SK-N-MC (cell line): ENCODE data around the gene NACC2.

ENCODE experiments used
- DNase-seq: peaks from one replicate; pipeline ENCODE4 v3.0.0-alpha.2; 2011; ENCODE audit warnings: low read depth, low spot score
- H3K27ac ChIP-seq: fragments of 200-600 bp; sonication (generic); 2 replicates; pipeline ENCODE4 v1.5.1; 2016; ENCODE audit warnings: mixed run types
- H3K36me3 ChIP-seq: fragments of 200-600 bp; sonication (generic); 2 replicates; pipeline ENCODE4 v1.6.1; 2017; ENCODE audit warnings: antibody characterized with exemption, low read length, mixed read lengths; ENCODE audit not compliant: insufficient read depth
- H3K4me3 ChIP-seq: fragments of 200-600 bp; sonication (generic); 2 replicates; pipeline ENCODE4 v1.5.1; 2016
- H3K9ac ChIP-seq: fragments of 200-600 bp; sonication (generic); 2 replicates; pipeline ENCODE4 v1.8.0; 2017; ENCODE audit warnings: mixed run types, mixed read lengths; ENCODE audit not compliant: insufficient read length
- H3K9me3 ChIP-seq: fragments of 200-600 bp; sonication (generic); 2 replicates; pipeline ENCODE4 v1.6.1; 2017; ENCODE audit warnings: low read depth, mild to moderate bottlenecking, antibody characterized with exemption, low read length, moderate library complexity, mixed read lengths
- EZH2 ChIP-seq: fragments of 200-600 bp; sonication (generic); IDR thresholded peaks from one replicate; pipeline ENCODE4 v1.6.1; 2017; ENCODE audit warnings: antibody characterized with exemption
- FOXP2 ChIP-seq: optimal IDR thresholded peaks from 2 replicates; pipeline ENCODE3; 2011; ENCODE audit warnings: mild to moderate bottlenecking, moderate library complexity; ENCODE audit not compliant: insufficient read depth; ENCODE audit errors: extremely low read length, control extremely low read depth
- POLR2AphosphoS5 ChIP-seq: IDR thresholded peaks from 2 replicates; pipeline ENCODE4 v1.6.1; 2012; ENCODE audit warnings: mild to moderate bottlenecking, low read depth, low read length, borderline replicate concordance

Gene NACC2

DNA sequence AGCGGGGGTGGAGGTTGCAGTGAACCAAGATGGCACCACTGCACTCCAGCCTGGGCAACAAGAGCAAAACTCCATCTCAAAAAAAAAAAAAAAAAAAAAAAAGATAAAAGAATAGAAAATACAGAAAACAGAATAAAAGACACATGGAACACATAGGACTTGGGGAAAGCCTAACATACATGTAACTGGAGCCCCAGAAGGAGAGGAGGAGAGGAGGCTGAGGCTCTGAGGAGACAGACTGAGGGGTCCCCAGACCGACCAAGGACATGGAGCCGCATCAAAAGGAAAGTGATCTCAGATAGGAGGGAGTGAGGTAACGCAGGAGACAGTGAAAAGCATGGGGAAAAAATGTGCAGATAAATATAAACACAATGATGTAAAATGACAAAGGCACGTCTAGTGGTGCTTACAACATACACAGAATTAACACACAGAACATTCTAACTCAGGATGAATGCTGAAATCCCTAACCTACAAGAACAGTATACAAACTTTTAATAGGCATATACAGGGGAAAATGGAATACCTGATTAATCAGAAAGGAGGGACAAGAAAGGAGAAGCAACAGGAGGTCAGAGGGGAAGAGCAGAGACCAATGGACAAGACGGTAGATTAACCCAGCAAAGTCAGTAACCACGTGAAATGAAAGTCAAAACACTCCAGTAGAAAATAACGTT is 68.7 kb downstream of the NACC2 start:
- Histone ChIP-seq H3K4me3 (no peak overlapping the region), H3K9me3 (no peaks in the 10 kb centered on the region), H3K9ac (no peak overlapping the region), H3K27ac (0 out of 2 replicates have a peak overlapping the region, but pooled peaks have one; percentile 40), H3K36me3 (peaks cover 37% of the 10 kb centered on the region)
- no peak for DNase-seq
- TF ChIP-seq EZH2 (no peak), FOXP2 (no peak), POLR2AphosphoS5 (no peak)

DNA sequence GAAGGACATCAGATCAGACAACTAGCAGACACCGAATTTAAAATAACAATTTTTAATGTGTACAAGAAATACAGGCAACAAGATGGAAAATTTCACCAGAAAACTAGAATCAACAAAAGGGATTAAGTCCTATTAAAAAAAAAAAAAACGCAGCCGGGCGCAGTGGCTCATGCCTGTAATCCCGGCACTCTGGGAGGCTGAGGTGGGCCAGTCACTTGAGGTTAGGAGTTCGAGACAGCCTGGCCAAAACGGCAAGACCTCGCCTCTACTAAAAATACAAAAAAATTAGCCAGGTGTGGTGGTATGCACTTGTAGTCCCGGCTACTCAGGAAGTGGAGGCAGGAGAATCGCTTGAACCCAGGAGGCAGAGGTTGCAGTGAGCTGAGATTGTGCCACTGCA is 69.6 kb downstream of the NACC2 start:
- Histone ChIP-seq H3K4me3 (no peak overlapping the region), H3K9me3 (no peaks in the 10 kb centered on the region), H3K36me3 (peaks cover 29% of the 10 kb centered on the region), H3K9ac (no peak overlapping the region), H3K27ac (peak overlapping the region; percentile 77)
- no peak for TF ChIP-seq POLR2AphosphoS5
- no peak for TF ChIP-seq EZH2
- no peak for TF ChIP-seq FOXP2
- DNase-seq: no peak

GRCh38 chr9:136024696-136025316 is 70.3 kb downstream of the NACC2 start:
- DNase-seq: no peak
- Histone ChIP-seq H3K36me3 (peaks cover 27% of the 10 kb centered on the region), H3K27ac (peak overlapping the region; percentile 77), H3K4me3 (no peak overlapping the region), H3K9me3 (no peaks in the 10 kb centered on the region), H3K9ac (peak overlapping the region; percentile 22)
- TF ChIP-seq FOXP2 (no peak), POLR2AphosphoS5 (no peak), EZH2 (no peak)

- Histone ChIP-seq H3K36me3 (peaks cover 22% of the 10 kb centered on the region), H3K4me3 (no peak overlapping the region), H3K27ac (peak overlapping the region; percentile 77), H3K9me3 (no peaks in the 10 kb centered on the region), H3K9ac (peak overlapping the region; percentile 22)
- no peak for TF ChIP-seq EZH2
- TF ChIP-seq POLR2AphosphoS5: no peak
- TF ChIP-seq FOXP2: no peak
- no peak for DNase-seq
Measured at GRCh38 chr9:136024286-136024685, 70.8 kb downstream of the NACC2 start.

GRCh38 chr9:136023410-136024225 is 71.5 kb downstream of the NACC2 start:
- Histone ChIP-seq H3K9me3 (no peaks in the 10 kb centered on the region), H3K4me3 (no peak overlapping the region), H3K27ac (no peak overlapping the region), H3K9ac (no peak overlapping the region), H3K36me3 (peaks cover 15% of the 10 kb centered on the region)
- no peak for DNase-seq
- TF ChIP-seq POLR2AphosphoS5 (no peak), FOXP2 (no peak), EZH2 (no peak)

- peaks cover 14% of the 10 kb centered on the region for H3K36me3 ChIP-seq
- H3K9me3 ChIP-seq: no peaks in the 10 kb centered on the region
- no peak for DNase-seq
- no peak overlapping the region for H3K27ac ChIP-seq
- H3K4me3 ChIP-seq: no peak overlapping the region
- TF ChIP-seq FOXP2: no peak
- no peak overlapping the region for H3K9ac ChIP-seq
Measured at GRCh38 chr9:136022731-136023409, 72.2 kb downstream of the NACC2 start.

DNA sequence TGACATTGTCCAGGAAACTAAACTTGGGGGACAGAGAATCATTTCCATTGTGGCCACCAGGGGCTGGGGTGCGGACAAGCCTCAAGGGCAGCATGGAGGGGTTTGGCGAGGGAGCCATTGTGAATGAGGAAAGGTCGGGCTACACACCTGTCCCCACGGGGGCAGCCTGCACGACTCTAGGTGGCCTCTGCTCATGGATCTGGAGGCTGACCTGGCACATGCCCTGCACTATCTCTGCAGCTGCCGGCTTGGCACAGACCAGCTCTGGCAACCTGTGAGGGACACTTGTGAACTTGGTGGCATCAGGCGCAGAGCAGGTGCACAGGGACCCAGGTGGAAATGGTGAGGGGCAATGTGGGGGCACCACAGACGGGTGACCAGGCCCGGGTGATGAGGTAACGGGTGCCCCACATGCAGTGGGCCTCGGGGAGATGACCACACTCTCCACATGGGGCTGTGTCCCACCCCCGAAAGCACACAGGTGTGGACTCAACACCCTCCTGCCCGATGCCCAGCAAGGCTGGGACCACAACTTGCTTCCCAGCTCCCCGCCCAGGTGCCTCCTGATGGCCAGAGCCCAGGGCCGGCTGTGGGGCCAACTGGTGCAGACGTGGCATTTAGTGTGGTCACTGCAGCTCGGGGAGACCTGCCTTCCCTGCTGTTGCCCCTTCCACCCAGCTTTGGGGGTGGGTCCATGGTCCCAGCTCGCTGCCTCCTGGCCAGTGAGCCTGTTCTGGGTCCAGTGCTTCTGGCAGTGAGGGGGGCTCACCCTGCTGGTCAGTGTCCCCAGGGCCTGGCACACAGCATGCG is 73.0 kb downstream of the NACC2 start:
- H3K27ac ChIP-seq: no peak overlapping the region
- peaks cover 14% of the 10 kb centered on the region for H3K36me3 ChIP-seq
- no peak overlapping the region for H3K4me3 ChIP-seq
- no peak overlapping the region for H3K9ac ChIP-seq
- H3K9me3 ChIP-seq: no peaks in the 10 kb centered on the region
- no peak for DNase-seq
- TF ChIP-seq FOXP2 (no peak), EZH2 (no peak), POLR2AphosphoS5 (no peak)
